Stomach (tissue), 9 donors: ENCODE data around the gene ZNF106. TPM values are rescaled to one million over a fixed set of nuclear protein-coding genes. Genes with fewer than 3 reads are reported as not detected.

Experiments
- DNase-seq, 2 donors: peaks; one replicate each; pipeline versions ENCODE4 v3.0.0 to v3.0.0-alpha.2; 2013 to 2019
- H3K27ac ChIP-seq, 5 donors: fragments of 200-600 bp in 4 of 5; sonication (generic) in 4 of 5; one replicate each; pipeline ENCODE4 v1.5.1; 2013 to 2019; ENCODE audit warnings: mild to moderate bottlenecking in 1 of 5, moderate library complexity in 1 of 5
- H3K27me3 ChIP-seq, 3 donors: fragments of 200-600 bp; sonication (generic); one replicate each; pipeline ENCODE4 v1.5.1; 2017 to 2019; ENCODE audit warnings: mixed run types in 1 of 3
- H3K36me3 ChIP-seq, 4 donors: fragments of 200-600 bp; sonication (generic); 1 replicate in 3 of 4; 2 replicates in 1 of 4; pipeline ENCODE4 v1.5.1; 2016 to 2019
- H3K4me1 ChIP-seq, 4 donors: fragments of 200-600 bp; sonication (generic); one replicate each; pipeline ENCODE4 v1.5.1; 2016 to 2019
- H3K4me3 ChIP-seq, 4 donors: fragments of 200-600 bp; sonication (generic) in 3 of 4; one replicate each; pipeline ENCODE4 v1.5.1; 2016 to 2019; ENCODE audit warnings: mild to moderate bottlenecking in 1 of 4
- H3K9me3 ChIP-seq, 4 donors: fragments of 200-600 bp; sonication (generic); one replicate each; pipeline ENCODE4 v1.5.1; 2016 to 2019
- CTCF ChIP-seq, 7 experiments: fragments of 450-650 bp in 4 of 7; fragments of 200-600 bp in 3 of 7; sonication (generic) in 3 of 7; IDR thresholded peaks; one replicate each; pipeline ENCODE4 v1.5.1; 2016 to 2019; ENCODE audit warnings: antibody characterized with exemption in 7 of 7, control low read depth in 2 of 7, mild to moderate bottlenecking in 1 of 7
- EP300 ChIP-seq: sonication (generic); formaldehyde crosslinking; IDR thresholded peaks from one replicate; pipeline ENCODE4 v1.6.1; 2017; ENCODE audit warnings: antibody characterized with exemption
- POLR2A ChIP-seq, 4 donors: fragments of 450-650 bp; IDR thresholded peaks; one replicate each; pipeline ENCODE4 v1.6.1; 2016; ENCODE audit warnings: antibody characterized with exemption in 4 of 4, control low read depth in 2 of 4, mild to moderate bottlenecking in 1 of 4, moderate library complexity in 1 of 4
- POLR2AphosphoS5 ChIP-seq, 3 donors: sonication (generic); formaldehyde crosslinking; IDR thresholded peaks; one replicate each; pipeline ENCODE4 v1.6.1; 2016; ENCODE audit warnings: antibody characterized with exemption in 3 of 3
- WGBS, 5 donors: extraction: QIAGEN DNeasy Blood & Tissue Kit in 3 of 5; methylation state at CpG; one replicate each; pipeline versions ENCODE4 v1.1.5 to v1.1.7; 2013 to 2018; 5-methylcytosine and 5-hydroxymethylcytosine counted together
- intact Hi-C: fragments of 100-400 bp; cut with DNase I; formaldehyde crosslinking; loops from one replicate; pipeline ENCODE4 v1.15.1; 2023; ENCODE audit warnings: low total_unique reads
- polyA plus RNA-seq, 3 donors: library from polyadenylated mRNA; stranded (reverse); fragments of 200-250 nt; gene quantifications; one replicate each; pipeline ENCODE4 v1.2.3, GENCODE V29; 2013
- total RNA-seq, 5 donors: library from RNA; depleted of rRNA; stranded (reverse); fragments of >200 nt; gene quantifications; one replicate each; pipeline versions ENCODE4 v1.1.0 to v1.2.3, GENCODE V29; 2014 to 2016
- donor health status: healthy with polysubstance abuse.
- donor health status: Bipolar disorder and iron deficiency.
- donor health status: healthy.

ZNF106 gene
- total and polyA plus RNA-seq, 8 donors, result 4.5 to 238 (median 41.9) TPM

- Histone ChIP-seq H3K9me3 (no peaks in the 10 kb centered on the region), H3K27me3 (no peaks in the 10 kb centered on the region), H3K4me1 (peaks cover 0 to 47% (median 19%) of the 10 kb centered on the region in 4 donors), H3K4me3 (peak overlapping the region in 3 of 4 donors; percentile 14 to 25 (median 20)), H3K27ac (peak overlapping the region; percentile 22 to 85 (median 77)), H3K36me3 (peaks cover 0 to 26% (median 8%) of the 10 kb centered on the region in 4 donors)
- intact Hi-C loops, result no loop called here
- TF ChIP-seq EP300 (no peak), POLR2AphosphoS5 (IDR thresholded peaks at IDR 0.05) (peak in 2 of 3 donors; percentile 16 to 72)
- WGBS, 5 donors, result 47 to 58% (median 50%) methylated on average over 8 of the region's 8 CpGs
- peak; percentile 44 to 94 for DNase-seq
Measured at GRCh38 chr15:42457445-42458442, 33.2 kb downstream of the ZNF106 start.

GRCh38 chr15:42456971-42457370 lies 34.0 kb downstream of the ZNF106 start:
- intact Hi-C loops, result no loop called here
- Histone ChIP-seq H3K4me1 (peaks cover 0 to 47% (median 19%) of the 10 kb centered on the region in 4 donors), H3K36me3 (peaks cover 0 to 20% (median 8%) of the 10 kb centered on the region in 4 donors), H3K4me3 (peak overlapping the region in 3 of 4 donors; percentile 14 to 25 (median 20)), H3K27ac (peak overlapping the region in 4 of 5 donors; percentile 74 to 85 (median 77)), H3K9me3 (no peaks in the 10 kb centered on the region), H3K27me3 (no peaks in the 10 kb centered on the region)
- TF ChIP-seq EP300, result no peak
- no peak for TF ChIP-seq CTCF (IDR thresholded peaks at IDR 0.05)
- TF ChIP-seq POLR2A (IDR thresholded peaks at IDR 0.05), result no peak
- WGBS, 5 donors, result 33 to 69% (median 60%) methylated on average over 3 of the region's 3 CpGs
- DNase-seq, result peak in 1 of 2 donors; percentile 30

DNA sequence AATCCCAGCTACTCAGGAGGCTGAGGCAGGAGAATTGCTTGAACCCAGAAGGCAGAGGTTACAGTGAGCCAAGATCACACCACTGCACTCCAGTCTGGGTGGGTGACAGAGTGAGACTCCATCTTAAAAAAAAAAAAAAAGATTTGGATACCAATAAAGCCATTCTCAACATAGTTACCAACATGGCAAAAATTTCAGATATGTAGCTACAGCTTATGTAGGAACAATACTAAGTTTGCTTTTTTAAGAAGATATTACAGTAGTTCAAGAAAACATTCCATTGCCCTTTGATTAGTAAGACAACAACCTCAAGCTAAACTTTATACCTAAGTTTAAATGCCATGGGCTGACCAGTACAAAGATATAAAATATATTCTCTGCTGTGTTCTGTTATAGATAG lies 34.4 kb downstream of the ZNF106 start:
- H3K4me3 ChIP-seq, result peak overlapping the region; percentile 7 to 25 (median 17)
- peaks cover 0 to 23% (median 12%) of the 10 kb centered on the region in 4 donors for H3K36me3 ChIP-seq
- H3K27me3 ChIP-seq, result no peaks in the 10 kb centered on the region
- intact Hi-C loops, result no loop called here
- DNase-seq, result no peak
- TF ChIP-seq POLR2AphosphoS5 (IDR thresholded peaks at IDR 0.05) (no peak), EP300 (no peak), POLR2A (IDR thresholded peaks at IDR 0.05) (no peak), CTCF (IDR thresholded peaks at IDR 0.05) (no peak)
- H3K27ac ChIP-seq, result peak overlapping the region in 4 of 5 donors; percentile 74 to 85 (median 77)
- H3K4me1 ChIP-seq, result peaks cover 0 to 45% (median 19%) of the 10 kb centered on the region in 4 donors
- H3K9me3 ChIP-seq, result no peaks in the 10 kb centered on the region

GRCh38 chr15:42453826-42454225 lies 37.1 kb downstream of the ZNF106 start:
- no peaks in the 10 kb centered on the region for H3K9me3 ChIP-seq
- no peak overlapping the region for H3K4me3 ChIP-seq
- H3K4me1 ChIP-seq, result peaks cover 0 to 43% (median 21%) of the 10 kb centered on the region in 4 donors
- H3K36me3 ChIP-seq, result peaks cover 12 to 50% (median 39%) of the 10 kb centered on the region in 4 donors
- TF ChIP-seq POLR2AphosphoS5 (IDR thresholded peaks at IDR 0.05), result no peak
- TF ChIP-seq POLR2A (IDR thresholded peaks at IDR 0.05), result no peak
- TF ChIP-seq EP300, result no peak
- no peak for TF ChIP-seq CTCF (IDR thresholded peaks at IDR 0.05)
- no peaks in the 10 kb centered on the region for H3K27me3 ChIP-seq
- intact Hi-C loops, result no loop called here
- WGBS, 5 donors, result 95 to 98% (median 96%) methylated on average over 3 of the region's 3 CpGs
- DNase-seq, result no peak
- no peak overlapping the region for H3K27ac ChIP-seq
